ENCODE measurements around the gene MIX23. TPM values are rescaled to one million over a fixed set of nuclear protein-coding genes. Genes with fewer than 3 reads are reported as not detected.
A peak's percentile ranks its signal among the peaks of the same experiment; 100 is the strongest.

MIX23 gene
- total and polyA plus RNA-seq, 12 donors, result 10.6 to 118 (median 36.9) TPM

DNA sequence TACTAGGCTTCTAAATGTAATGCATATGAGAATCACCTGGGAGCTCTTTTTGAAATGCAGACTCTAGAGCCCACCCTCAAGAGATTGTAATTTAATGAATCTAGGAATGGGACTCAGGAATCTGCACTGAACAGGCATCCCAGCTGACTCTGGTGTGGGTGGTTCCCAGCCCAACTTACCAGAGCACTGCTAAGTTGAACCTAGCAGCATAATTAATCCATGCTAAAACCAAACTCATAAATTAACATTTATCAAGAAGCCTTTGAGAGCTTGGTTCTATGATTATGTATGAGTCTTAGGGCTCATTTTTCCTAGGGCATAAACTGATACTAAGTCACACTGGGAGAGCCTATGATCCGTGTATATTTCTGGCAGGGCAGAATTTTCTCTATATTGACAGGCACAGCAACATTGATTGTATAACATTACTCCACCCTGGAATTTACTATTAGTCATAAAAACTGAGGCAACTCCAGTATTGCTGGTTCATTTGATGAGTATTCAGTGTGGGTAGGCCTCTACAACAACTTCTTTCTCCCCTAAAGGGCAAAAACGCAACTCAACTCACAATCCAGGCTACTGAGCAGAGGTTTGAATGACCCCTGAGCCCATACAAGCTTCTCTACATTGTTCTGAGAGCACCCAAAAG lies 68.7 kb downstream of the MIX23 start:
- DNase-seq, result no peak
- TF ChIP-seq POLR2A (IDR thresholded peaks at IDR 0.05), result no peak
- TF ChIP-seq, protein P1, sequence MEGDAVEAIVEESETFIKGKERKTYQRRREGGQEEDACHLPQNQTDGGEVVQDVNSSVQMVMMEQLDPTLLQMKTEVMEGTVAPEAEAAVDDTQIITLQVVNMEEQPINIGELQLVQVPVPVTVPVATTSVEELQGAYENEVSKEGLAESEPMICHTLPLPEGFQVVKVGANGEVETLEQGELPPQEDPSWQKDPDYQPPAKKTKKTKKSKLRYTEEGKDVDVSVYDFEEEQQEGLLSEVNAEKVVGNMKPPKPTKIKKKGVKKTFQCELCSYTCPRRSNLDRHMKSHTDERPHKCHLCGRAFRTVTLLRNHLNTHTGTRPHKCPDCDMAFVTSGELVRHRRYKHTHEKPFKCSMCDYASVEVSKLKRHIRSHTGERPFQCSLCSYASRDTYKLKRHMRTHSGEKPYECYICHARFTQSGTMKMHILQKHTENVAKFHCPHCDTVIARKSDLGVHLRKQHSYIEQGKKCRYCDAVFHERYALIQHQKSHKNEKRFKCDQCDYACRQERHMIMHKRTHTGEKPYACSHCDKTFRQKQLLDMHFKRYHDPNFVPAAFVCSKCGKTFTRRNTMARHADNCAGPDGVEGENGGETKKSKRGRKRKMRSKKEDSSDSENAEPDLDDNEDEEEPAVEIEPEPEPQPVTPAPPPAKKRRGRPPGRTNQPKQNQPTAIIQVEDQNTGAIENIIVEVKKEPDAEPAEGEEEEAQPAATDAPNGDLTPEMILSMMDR (IDR thresholded peaks at IDR 0.05), result no peak
- Histone ChIP-seq H3K36me3 (replicated peaks in 1 of 2) (no peaks in the 10 kb centered on the region), H3K27ac (no peak overlapping the region), H3K9me3 (replicated peaks in 1 of 3) (no peaks in the 10 kb centered on the region), H3K27me3 (no peaks in the 10 kb centered on the region), H3K4me1 (replicated peaks in 1 of 2) (no peaks in the 10 kb centered on the region), H3K4me3 (no peak overlapping the region)
- 68 to 92% (median 76%) methylated on average over 2 of the region's 2 CpGs for WGBS, 4 donors
- intact Hi-C loops (cut with DNase I), result no loop called here

DNA sequence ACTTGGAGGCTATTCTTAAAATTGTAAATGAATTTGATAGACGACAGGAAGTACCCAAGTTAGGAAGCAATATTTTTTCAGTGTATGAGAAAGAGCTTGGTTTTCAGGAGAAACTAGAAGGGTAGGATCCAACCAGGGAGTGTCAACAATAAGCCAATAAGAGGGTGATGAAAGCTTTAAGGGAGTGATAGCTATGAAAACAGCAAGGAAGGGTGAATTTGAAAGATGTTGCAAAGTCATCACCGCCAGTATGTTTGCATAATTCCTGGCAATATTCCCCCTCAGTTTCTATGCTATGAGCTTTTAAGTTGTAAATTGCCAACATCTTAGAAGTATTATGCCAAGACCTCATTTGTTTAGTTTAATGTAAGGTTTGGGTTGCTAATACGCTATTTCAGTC lies 69.8 kb downstream of the MIX23 start:
- Histone ChIP-seq H3K27me3 (no peaks in the 10 kb centered on the region), H3K27ac (no peak overlapping the region), H3K4me3 (no peak overlapping the region), H3K9me3 (replicated peaks in 1 of 3) (no peaks in the 10 kb centered on the region), H3K36me3 (replicated peaks in 1 of 2) (no peaks in the 10 kb centered on the region), H3K4me1 (replicated peaks in 1 of 2) (no peaks in the 10 kb centered on the region)
- WGBS, 4 donors, result 72 to 79% (median 75%) methylated on average over 3 of the region's 3 CpGs
- TF ChIP-seq, protein P1 (IDR thresholded peaks at IDR 0.05), result no peak
- no peak for TF ChIP-seq POLR2A (IDR thresholded peaks at IDR 0.05)
- DNase-seq, result no peak
- intact Hi-C loops (cut with DNase I), result no loop called here

DNA sequence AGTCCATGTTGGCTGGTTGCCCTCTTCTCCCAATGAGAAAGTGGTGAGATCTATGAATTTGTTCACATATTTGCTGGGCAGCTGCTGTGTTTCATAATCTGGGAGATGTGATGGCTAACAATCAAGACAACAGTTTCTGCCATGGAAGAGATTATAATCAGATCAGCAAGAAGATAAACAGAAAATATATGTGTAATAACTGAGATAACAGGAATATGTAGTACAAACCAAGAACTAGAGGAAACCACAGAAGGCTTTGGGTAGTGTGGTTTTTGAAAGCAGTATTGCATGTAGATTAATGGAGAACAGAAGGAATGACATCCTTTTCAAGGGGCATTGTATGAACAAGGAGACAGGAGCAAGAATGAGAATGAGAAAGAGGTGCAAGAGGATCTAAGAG lies 70.2 kb downstream of the MIX23 start:
- TF ChIP-seq, protein P1 (IDR thresholded peaks at IDR 0.05), result no peak
- TF ChIP-seq POLR2A (IDR thresholded peaks at IDR 0.05), result no peak
- Histone ChIP-seq H3K4me3 (no peak overlapping the region), H3K27ac (no peak overlapping the region), H3K9me3 (replicated peaks in 1 of 3) (no peaks in the 10 kb centered on the region), H3K27me3 (no peaks in the 10 kb centered on the region), H3K36me3 (replicated peaks in 1 of 2) (no peaks in the 10 kb centered on the region), H3K4me1 (replicated peaks in 1 of 2) (no peaks in the 10 kb centered on the region)
- intact Hi-C loops (cut with DNase I), result no loop called here
- peak in 1 of 7 donors; percentile 24 for DNase-seq

DNA sequence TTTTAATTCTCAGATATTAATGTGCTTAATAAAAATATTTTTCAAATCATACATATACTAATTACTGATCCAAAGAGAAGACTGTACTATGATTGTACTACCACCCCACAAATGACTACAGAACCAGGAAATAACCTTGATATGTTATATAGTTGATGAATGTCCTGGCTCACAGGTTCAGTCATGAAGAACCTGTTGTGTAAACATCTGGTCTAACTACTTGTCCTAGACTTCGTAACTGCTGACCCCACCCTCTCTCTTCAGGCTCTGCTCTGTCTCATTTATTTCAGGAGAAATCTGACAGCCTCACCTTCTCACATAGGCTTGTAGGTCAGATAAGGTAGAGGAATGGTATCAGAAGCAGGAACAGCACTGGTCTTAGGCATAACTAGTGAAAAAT lies 72.7 kb downstream of the MIX23 start:
- H3K9me3 ChIP-seq (replicated peaks in 1 of 3), result no peaks in the 10 kb centered on the region
- DNase-seq, result no peak
- 21 to 33% (median 31%) methylated on average over 1 of the region's 1 CpG for WGBS, 4 donors
- TF ChIP-seq, protein P1 (IDR thresholded peaks at IDR 0.05), result no peak
- TF ChIP-seq POLR2A (IDR thresholded peaks at IDR 0.05), result no peak
- no peaks in the 10 kb centered on the region for H3K36me3 ChIP-seq (replicated peaks in 1 of 2)
- intact Hi-C loops (cut with DNase I), result no loop called here
- no peak overlapping the region for H3K4me3 ChIP-seq
- no peaks in the 10 kb centered on the region for H3K27me3 ChIP-seq
- no peaks in the 10 kb centered on the region for H3K4me1 ChIP-seq (replicated peaks in 1 of 2)
- H3K27ac ChIP-seq, result no peak overlapping the region

Small RNA genes lying within 50 kb of the gene (small RNA-seq; reads per million reads assigned to genes)
- gene AC083798.1, result 0 reads per million in 2 donors

Other genes with a start within 250 kb of the MIX23 start
- under 1 TPM in 4 of 9 donors, not detected in 5; 0.04 to 0.55 (median 0.13) TPM for gene CASR, start 199.6 kb downstream of the MIX23 start, total RNA-seq
- gene CASR, start 199.6 kb downstream of the MIX23 start, polyA plus RNA-seq, result under 1 TPM in 2 of 3 donors, not detected in 1; 0.03 to 0.08 TPM
- 10 to 100 TPM in 1 of 9 donors, 1 to 10 TPM in 7, not detected in 1; 1.1 to 12.1 (median 4.1) TPM for gene CSTA, start 58.0 kb downstream of the MIX23 start, total RNA-seq
- gene CSTA, start 58.0 kb downstream of the MIX23 start, polyA plus RNA-seq, result 10 to 100 TPM in 2 of 3 donors, 1 to 10 TPM in 1; 8.8 to 15.7 (median 13.0) TPM
- gene FAM162A, start 951 bp upstream of the MIX23 start, total RNA-seq, result 100 to 1,000 TPM in 2 of 9 donors, 10 to 100 TPM in 7; 36.2 to 158 (median 71.5) TPM
- 100 to 1,000 TPM in 2 of 3 donors, 10 to 100 TPM in 1; 96.0 to 287 (median 269) TPM for gene FAM162A, start 951 bp upstream of the MIX23 start, polyA plus RNA-seq
- gene WDR5B, start 32.8 kb upstream of the MIX23 start, total RNA-seq, result 10 to 100 TPM in 1 of 9 donors, 1 to 10 TPM in 8; 3.6 to 10.3 (median 7.0) TPM
- gene WDR5B, start 32.8 kb upstream of the MIX23 start, polyA plus RNA-seq, result 1 to 10 TPM; 3.0 to 7.9 (median 3.3) TPM
- gene KPNA1, start 131.7 kb upstream of the MIX23 start, total RNA-seq, result 100 to 1,000 TPM in 1 of 9 donors, 10 to 100 TPM in 8; 29.3 to 164 (median 53.4) TPM
- 100 to 1,000 TPM in 1 of 3 donors, 10 to 100 TPM in 2; 12.1 to 123 (median 14.7) TPM for gene KPNA1, start 131.7 kb upstream of the MIX23 start, polyA plus RNA-seq
- gene PARP9, start 181.1 kb upstream of the MIX23 start, total RNA-seq, result 10 to 100 TPM; 20.8 to 65.9 (median 42.6) TPM
- 10 to 100 TPM; 29.5 to 70.5 (median 32.3) TPM for gene PARP9, start 181.1 kb upstream of the MIX23 start, polyA plus RNA-seq
- 10 to 100 TPM; 11.4 to 46.6 (median 30.6) TPM for gene DTX3L, start 181.1 kb upstream of the MIX23 start, total RNA-seq
- gene DTX3L, start 181.1 kb upstream of the MIX23 start, polyA plus RNA-seq, result 10 to 100 TPM in 1 of 3 donors, 1 to 10 TPM in 2; 6.0 to 25.4 (median 8.0) TPM
- 1 to 10 TPM in 5 of 9 donors, under 1 TPM in 4; 0.12 to 2.9 (median 1.3) TPM for gene PARP15, start 194.4 kb upstream of the MIX23 start, total RNA-seq
- 1 to 10 TPM; 1.0 to 4.3 (median 1.3) TPM for gene PARP15, start 194.4 kb upstream of the MIX23 start, polyA plus RNA-seq